IPS-18a (cell line): ENCODE measurements around the gene ZNF800.

Experiments used
- H3K27ac ChIP-seq: one replicate; pipeline ENCODE4 v1.5.1; 2013; ENCODE audit warnings: low read length
- H3K27me3 ChIP-seq: one replicate; pipeline ENCODE4 v1.6.1; 2013; ENCODE audit warnings: mild to moderate bottlenecking, low read length; ENCODE audit not compliant: control insufficient read depth, insufficient read depth
- H3K36me3 ChIP-seq: one replicate; pipeline ENCODE4 v1.6.1; 2013; ENCODE audit warnings: low read depth, low read length; ENCODE audit not compliant: control insufficient read depth
- H3K4me1 ChIP-seq: one replicate; pipeline ENCODE4 v1.6.1; 2013; ENCODE audit warnings: low read depth, low read length; ENCODE audit not compliant: control insufficient read depth
- H3K4me3 ChIP-seq: one replicate; pipeline ENCODE4 v1.5.1; 2013; ENCODE audit warnings: low read length
- H3K9ac ChIP-seq: one replicate; pipeline ENCODE4 v1.6.1; 2013; ENCODE audit warnings: mild to moderate bottlenecking, low read length, moderate library complexity
- H3K9me3 ChIP-seq: one replicate; pipeline ENCODE4 v1.6.1; 2013; ENCODE audit warnings: low read depth, low read length; ENCODE audit not compliant: control insufficient read depth

ZNF800 gene

DNA sequence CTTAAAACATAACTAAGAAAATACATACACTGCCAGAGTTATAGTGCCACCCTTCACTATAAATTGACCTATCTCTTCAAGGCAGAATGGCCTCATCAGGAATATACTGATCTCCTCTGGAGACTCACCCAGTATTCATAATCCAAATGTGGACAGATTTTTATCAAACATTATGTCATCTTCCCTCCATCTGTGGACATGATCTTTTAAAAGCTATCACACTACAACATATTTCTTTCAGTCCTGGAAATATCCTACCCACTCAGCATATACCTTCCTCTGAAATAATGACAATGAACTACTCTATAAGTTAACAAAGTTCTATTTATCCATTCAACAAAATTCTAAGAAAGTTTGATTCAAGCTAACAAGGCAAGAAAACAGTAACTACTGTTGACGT lies 3.2 kb downstream of the ZNF800 start:
- Histone ChIP-seq H3K27me3 (peaks cover 31% of the 10 kb centered on the region), H3K9ac (no peak overlapping the region), H3K36me3 (peaks cover 3% of the 10 kb centered on the region), H3K27ac (no peak overlapping the region), H3K9me3 (no peaks in the 10 kb centered on the region), H3K4me1 (peaks cover 3% of the 10 kb centered on the region), H3K4me3 (no peak overlapping the region)

DNA sequence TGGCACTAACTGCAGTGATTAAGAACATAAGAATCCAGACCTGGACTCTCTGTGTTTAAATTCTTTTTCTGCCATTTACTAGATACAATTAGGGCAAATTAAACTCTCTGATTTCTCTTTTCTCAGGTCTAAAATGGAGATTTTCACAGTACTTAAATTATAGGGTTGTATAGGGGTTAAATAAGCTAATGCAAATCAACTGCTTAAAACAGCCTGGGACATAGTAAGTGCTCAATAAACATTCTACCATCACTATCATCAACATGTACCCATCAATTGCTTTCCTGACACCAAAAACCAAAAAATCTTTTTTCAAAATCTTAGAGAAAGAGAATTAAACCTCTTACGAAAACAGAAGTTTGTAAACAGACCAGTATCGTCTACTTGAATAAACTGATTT lies 4.5 kb downstream of the ZNF800 start:
- Histone ChIP-seq H3K27me3 (peaks cover 18% of the 10 kb centered on the region), H3K4me3 (no peak overlapping the region), H3K9me3 (no peaks in the 10 kb centered on the region), H3K27ac (no peak overlapping the region), H3K4me1 (peaks cover 9% of the 10 kb centered on the region), H3K36me3 (peaks cover 3% of the 10 kb centered on the region), H3K9ac (no peak overlapping the region)

- Histone ChIP-seq H3K36me3 (no peaks in the 10 kb centered on the region), H3K9ac (no peak overlapping the region)
These were observed 9.2 kb downstream of the ZNF800 start for GRCh38 chr7:127383123-127383835.

GRCh38 chr7:127382301-127383085 lies 10.0 kb downstream of the ZNF800 start:
- Histone ChIP-seq H3K4me1 (peaks cover 5% of the 10 kb centered on the region), H3K27me3 (no peaks in the 10 kb centered on the region), H3K27ac (no peak overlapping the region), H3K9me3 (no peaks in the 10 kb centered on the region), H3K4me3 (no peak overlapping the region), H3K9ac (no peak overlapping the region), H3K36me3 (no peaks in the 10 kb centered on the region)

More at GRCh38 chr7:127383123-127383835, 9.2 kb downstream of the ZNF800 start:
- no peaks in the 10 kb centered on the region for H3K9me3 ChIP-seq
- H3K27me3 ChIP-seq, result no peaks in the 10 kb centered on the region
- no peak overlapping the region for H3K4me3 ChIP-seq
- H3K27ac ChIP-seq, result no peak overlapping the region
- H3K4me1 ChIP-seq, result peaks cover 5% of the 10 kb centered on the region

- Histone ChIP-seq H3K27me3 (no peaks in the 10 kb centered on the region), H3K9ac (no peak overlapping the region), H3K4me1 (peaks cover 5% of the 10 kb centered on the region), H3K36me3 (no peaks in the 10 kb centered on the region), H3K4me3 (no peak overlapping the region), H3K9me3 (no peaks in the 10 kb centered on the region), H3K27ac (no peak overlapping the region)
These were observed 12.0 kb downstream of the ZNF800 start for GRCh38 chr7:127380479-127380878.

DNA sequence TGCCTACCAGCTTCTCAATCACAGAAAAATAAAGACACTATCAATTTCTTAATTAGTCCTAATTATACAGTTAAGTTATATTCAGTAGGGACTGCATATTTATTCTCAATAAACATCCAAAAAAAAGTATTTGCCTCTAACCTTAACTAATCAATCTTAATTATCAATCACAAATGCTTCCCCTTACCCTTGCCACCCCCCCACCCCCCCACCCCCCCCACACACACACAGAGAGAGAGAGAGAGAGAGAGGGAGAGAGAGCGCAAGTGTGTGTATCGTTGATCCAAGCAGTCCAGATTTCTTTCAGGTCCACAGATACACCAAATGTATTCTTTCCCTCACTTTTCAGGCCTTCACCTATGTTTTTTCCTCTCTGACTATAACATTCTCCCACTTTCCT lies 12.9 kb downstream of the ZNF800 start:
- Histone ChIP-seq H3K9me3 (no peaks in the 10 kb centered on the region), H3K36me3 (no peaks in the 10 kb centered on the region), H3K4me3 (no peak overlapping the region), H3K9ac (no peak overlapping the region), H3K4me1 (peaks cover 5% of the 10 kb centered on the region), H3K27me3 (no peaks in the 10 kb centered on the region), H3K27ac (no peak overlapping the region)

GRCh38 chr7:127378537-127378936 lies 14.0 kb downstream of the ZNF800 start:
- Histone ChIP-seq H3K27ac (no peak overlapping the region), H3K4me3 (no peak overlapping the region), H3K9me3 (no peaks in the 10 kb centered on the region), H3K4me1 (peaks cover 2% of the 10 kb centered on the region), H3K36me3 (no peaks in the 10 kb centered on the region), H3K9ac (no peak overlapping the region), H3K27me3 (no peaks in the 10 kb centered on the region)

- H3K27me3 ChIP-seq, result no peaks in the 10 kb centered on the region
- H3K9ac ChIP-seq, result no peak overlapping the region
- H3K4me3 ChIP-seq, result no peak overlapping the region
- H3K9me3 ChIP-seq, result no peaks in the 10 kb centered on the region
- H3K36me3 ChIP-seq, result no peaks in the 10 kb centered on the region
- H3K4me1 ChIP-seq, result no peaks in the 10 kb centered on the region
- H3K27ac ChIP-seq, result no peak overlapping the region
These were observed 15.1 kb downstream of the ZNF800 start for GRCh38 chr7:127377425-127377824.

DNA sequence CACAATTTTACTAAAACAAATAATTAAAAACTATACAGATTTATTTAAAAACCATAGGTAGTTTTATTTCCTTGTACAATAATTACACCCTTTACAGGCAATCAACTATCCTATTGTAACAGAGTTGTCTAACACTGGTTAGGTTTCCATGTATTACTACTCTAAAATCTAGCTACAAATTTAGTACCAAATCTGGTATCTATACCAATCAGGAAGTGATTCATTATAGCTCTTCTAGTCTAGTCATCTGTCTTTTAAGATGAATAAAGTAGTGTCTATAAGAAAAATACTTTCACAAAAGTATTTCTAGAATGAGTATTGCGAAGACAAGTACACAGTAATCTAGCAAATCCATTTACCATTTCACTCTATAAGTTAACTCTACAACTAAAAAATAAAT lies 16.9 kb downstream of the ZNF800 start:
- Histone ChIP-seq H3K4me3 (no peak overlapping the region), H3K9ac (no peak overlapping the region), H3K27me3 (no peaks in the 10 kb centered on the region), H3K4me1 (no peaks in the 10 kb centered on the region), H3K9me3 (no peaks in the 10 kb centered on the region), H3K36me3 (no peaks in the 10 kb centered on the region), H3K27ac (no peak overlapping the region)

- Histone ChIP-seq H3K4me3 (no peak overlapping the region), H3K9me3 (no peaks in the 10 kb centered on the region), H3K36me3 (no peaks in the 10 kb centered on the region), H3K4me1 (no peaks in the 10 kb centered on the region), H3K9ac (no peak overlapping the region), H3K27me3 (no peaks in the 10 kb centered on the region), H3K27ac (no peak overlapping the region)
These were observed 24.8 kb downstream of the ZNF800 start for GRCh38 chr7:127367679-127368078.

DNA sequence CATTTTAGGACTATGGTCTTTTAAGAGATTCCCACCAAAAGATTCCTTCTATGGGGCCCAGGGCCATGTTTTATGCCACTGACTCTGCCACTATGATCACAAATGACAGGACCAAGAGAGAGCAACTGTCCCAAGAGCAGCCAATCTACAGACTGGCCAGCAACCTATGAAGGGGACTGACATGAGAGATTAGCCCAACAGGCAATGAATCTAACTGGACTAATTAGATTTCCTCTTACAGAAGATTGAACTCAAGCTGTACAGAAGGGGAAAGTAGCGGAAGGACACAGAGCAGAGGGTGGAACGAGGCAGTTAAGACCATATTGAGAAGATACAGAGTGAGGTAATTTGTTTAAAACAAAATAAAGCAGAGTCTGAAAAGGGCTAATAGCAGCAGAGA lies 25.8 kb downstream of the ZNF800 start:
- no peak overlapping the region for H3K4me3 ChIP-seq
- H3K4me1 ChIP-seq, result no peaks in the 10 kb centered on the region
- no peaks in the 10 kb centered on the region for H3K27me3 ChIP-seq
- no peak overlapping the region for H3K27ac ChIP-seq
- H3K9me3 ChIP-seq, result no peaks in the 10 kb centered on the region
- H3K9ac ChIP-seq, result no peak overlapping the region
- no peaks in the 10 kb centered on the region for H3K36me3 ChIP-seq

GRCh38 chr7:127365957-127366315 lies 26.6 kb downstream of the ZNF800 start:
- Histone ChIP-seq H3K9ac (no peak overlapping the region), H3K4me3 (no peak overlapping the region), H3K9me3 (no peaks in the 10 kb centered on the region), H3K27me3 (no peaks in the 10 kb centered on the region), H3K36me3 (no peaks in the 10 kb centered on the region), H3K27ac (no peak overlapping the region), H3K4me1 (no peaks in the 10 kb centered on the region)
